Measurements from ENCODE around the gene ZBTB20.

DNA sequence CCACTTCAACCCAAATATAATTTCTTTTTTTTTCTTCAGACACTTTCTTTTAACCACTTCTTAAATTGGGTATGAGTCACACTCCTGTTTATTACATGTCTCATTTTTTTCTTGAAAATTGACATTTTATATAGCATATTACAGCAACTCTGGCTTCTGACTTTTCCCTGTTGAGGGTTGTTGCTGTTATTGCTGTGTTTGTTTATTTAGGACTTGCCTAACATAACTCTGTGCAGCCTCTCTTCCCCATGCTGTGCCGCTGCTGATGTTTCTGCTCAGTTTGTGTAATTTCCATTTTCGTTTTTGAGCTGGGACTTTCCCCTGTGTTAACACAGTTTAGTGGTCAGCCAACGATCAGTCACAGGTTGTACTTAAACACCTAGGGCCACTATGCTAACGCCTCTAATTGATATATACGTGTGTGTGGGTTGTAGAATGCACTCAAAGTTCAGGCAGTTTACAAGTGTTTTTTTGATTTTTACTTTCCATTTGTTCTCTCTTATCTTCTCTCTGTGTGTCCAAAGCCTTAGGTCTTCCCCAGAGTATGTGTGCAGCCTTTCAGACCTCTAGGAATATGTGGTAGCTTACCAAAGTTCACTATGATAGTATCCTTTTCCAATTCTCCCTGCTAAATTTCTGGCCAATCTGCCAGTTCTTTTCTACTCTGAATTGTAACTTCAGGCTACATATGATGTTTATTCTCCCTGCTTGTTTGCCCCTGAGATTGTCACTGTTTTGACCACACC, 337.2 kb downstream of the ZBTB20 start:
- no peak for TF ChIP-seq POLR2A (IDR thresholded peaks at IDR 0.05)
- TF ChIP-seq, protein P1, sequence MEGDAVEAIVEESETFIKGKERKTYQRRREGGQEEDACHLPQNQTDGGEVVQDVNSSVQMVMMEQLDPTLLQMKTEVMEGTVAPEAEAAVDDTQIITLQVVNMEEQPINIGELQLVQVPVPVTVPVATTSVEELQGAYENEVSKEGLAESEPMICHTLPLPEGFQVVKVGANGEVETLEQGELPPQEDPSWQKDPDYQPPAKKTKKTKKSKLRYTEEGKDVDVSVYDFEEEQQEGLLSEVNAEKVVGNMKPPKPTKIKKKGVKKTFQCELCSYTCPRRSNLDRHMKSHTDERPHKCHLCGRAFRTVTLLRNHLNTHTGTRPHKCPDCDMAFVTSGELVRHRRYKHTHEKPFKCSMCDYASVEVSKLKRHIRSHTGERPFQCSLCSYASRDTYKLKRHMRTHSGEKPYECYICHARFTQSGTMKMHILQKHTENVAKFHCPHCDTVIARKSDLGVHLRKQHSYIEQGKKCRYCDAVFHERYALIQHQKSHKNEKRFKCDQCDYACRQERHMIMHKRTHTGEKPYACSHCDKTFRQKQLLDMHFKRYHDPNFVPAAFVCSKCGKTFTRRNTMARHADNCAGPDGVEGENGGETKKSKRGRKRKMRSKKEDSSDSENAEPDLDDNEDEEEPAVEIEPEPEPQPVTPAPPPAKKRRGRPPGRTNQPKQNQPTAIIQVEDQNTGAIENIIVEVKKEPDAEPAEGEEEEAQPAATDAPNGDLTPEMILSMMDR (IDR thresholded peaks at IDR 0.05): no peak

Measured in thyroid gland (tissue), 4 donors.